Renal cortex interstitium (tissue), 15 donors: ENCODE results near the gene UBALD2. TPM values are rescaled to one million over a fixed set of nuclear protein-coding genes. Genes with fewer than 3 reads are reported as not detected.
"Not testable (repeated sequence)": the region's sequence is repeated elsewhere in the genome, so short reads cannot be mapped to it uniquely, and the experiment has no call there.

Experiments used
- DNase-seq, 11 donors: peaks; one replicate each; pipeline ENCODE4 v3.0.0-alpha.2; 2013; ENCODE audit warnings: low read depth in 9 of 11, low spot score in 4 of 11; ENCODE audit errors: extremely low read depth in 1 of 11
- long read RNA-seq, 16 experiments: transcript quantifications; one replicate each; lab custom pipeline, GENCODE V29; 2026
- polyA plus RNA-seq, 3 donors: library from polyadenylated mRNA; unstranded; fragments of 120-200 nt; gene quantifications; one replicate each; pipeline ENCODE4 v1.2.1, GENCODE V29; 2013; ENCODE audit not compliant: insufficient read length in 3 of 3

Gene UBALD2
- polyA plus RNA-seq: 10 to 100 TPM; 24.9 to 51.5 (median 41.0) TPM
- long read RNA-seq, donor 1, transcript UBALD2-203 (2 exons, 660 nt): minor isoform, 7 of 78 reads
- long read RNA-seq, donor 1, transcript UBALD2-201 (3 exons, 1,593 nt): major isoform, 38 of 78 reads
- long read RNA-seq, donor 1, partial matches to known transcripts: 33 of 78 reads
- long read RNA-seq, donor 1, other reads (novel, unspliced or antisense): 0 of 78 reads
- long read RNA-seq, donor 2, transcript UBALD2-203 (2 exons, 660 nt): minor isoform, 8 of 85 reads
- long read RNA-seq, donor 2, transcript UBALD2-201 (3 exons, 1,593 nt): major isoform, 44 of 85 reads
- long read RNA-seq, donor 2, partial matches to known transcripts: 33 of 85 reads
- long read RNA-seq, donor 2, other reads (novel, unspliced or antisense): 0 of 85 reads
- long read RNA-seq, donor 3, transcript UBALD2-201 (3 exons, 1,593 nt): major isoform, 45 of 46 reads
- long read RNA-seq, donor 3, partial matches to known transcripts: 0 of 46 reads
- long read RNA-seq, donor 3, other reads (novel, unspliced or antisense): 0 of 46 reads
- long read RNA-seq, donor 4, transcript UBALD2-201 (3 exons, 1,593 nt): major isoform, 28 of 31 reads
- long read RNA-seq, donor 4, partial matches to known transcripts: 0 of 31 reads
- long read RNA-seq, donor 4, other reads (novel, unspliced or antisense): 0 of 31 reads
- long read RNA-seq, donor 5: 0 reads
- long read RNA-seq, donor 6, transcript UBALD2-203 (2 exons, 660 nt): minor isoform, 5 of 77 reads
- long read RNA-seq, donor 6, transcript UBALD2-201 (3 exons, 1,593 nt): major isoform, 40 of 77 reads
- long read RNA-seq, donor 6, partial matches to known transcripts: 31 of 77 reads
- long read RNA-seq, donor 6, other reads (novel, unspliced or antisense): 0 of 77 reads
- long read RNA-seq, donor 7, transcript UBALD2-203 (2 exons, 660 nt): minor isoform, 6 of 61 reads
- long read RNA-seq, donor 7, transcript UBALD2-201 (3 exons, 1,593 nt): major isoform, 44 of 61 reads
- long read RNA-seq, donor 7, partial matches to known transcripts: 9 of 61 reads
- long read RNA-seq, donor 7, other reads (novel, unspliced or antisense): 0 of 61 reads
- long read RNA-seq, donor 8: 0 reads
- long read RNA-seq, donor 9, transcript UBALD2-201 (3 exons, 1,593 nt): major isoform, 36 of 38 reads
- long read RNA-seq, donor 9, partial matches to known transcripts: 0 of 38 reads
- long read RNA-seq, donor 9, other reads (novel, unspliced or antisense): 0 of 38 reads
- long read RNA-seq, donor 10, transcript UBALD2-201 (3 exons, 1,593 nt): major isoform, 50 of 60 reads
- long read RNA-seq, donor 10, partial matches to known transcripts: 6 of 60 reads
- long read RNA-seq, donor 10, other reads (novel, unspliced or antisense): 0 of 60 reads
- long read RNA-seq, donor 11, transcript UBALD2-201 (3 exons, 1,593 nt): major isoform, 27 of 30 reads
- long read RNA-seq, donor 11, partial matches to known transcripts: 0 of 30 reads
- long read RNA-seq, donor 11, other reads (novel, unspliced or antisense): 0 of 30 reads
- long read RNA-seq, donor 12, transcript UBALD2-201 (3 exons, 1,593 nt): major isoform, 24 of 39 reads
- long read RNA-seq, donor 12, partial matches to known transcripts: 11 of 39 reads
- long read RNA-seq, donor 12, other reads (novel, unspliced or antisense): 0 of 39 reads
- long read RNA-seq, donor 13: 0 reads
- long read RNA-seq, donor 14, transcript UBALD2-201 (3 exons, 1,593 nt): major isoform, 34 of 37 reads
- long read RNA-seq, donor 14, partial matches to known transcripts: 0 of 37 reads
- long read RNA-seq, donor 14, other reads (novel, unspliced or antisense): 0 of 37 reads
- long read RNA-seq, donor 15, transcript UBALD2-201 (3 exons, 1,593 nt): major isoform, 17 of 17 reads
- long read RNA-seq, donor 15, partial matches to known transcripts: 0 of 17 reads
- long read RNA-seq, donor 15, other reads (novel, unspliced or antisense): 0 of 17 reads
- long read RNA-seq, donor 16, transcript UBALD2-201 (3 exons, 1,593 nt): major isoform, 79 of 101 reads
- long read RNA-seq, donor 16, transcript UBALD2-203 (2 exons, 660 nt): minor isoform, 12 of 101 reads
- long read RNA-seq, donor 16, partial matches to known transcripts: 9 of 101 reads
- long read RNA-seq, donor 16, other reads (novel, unspliced or antisense): 0 of 101 reads

DNA sequence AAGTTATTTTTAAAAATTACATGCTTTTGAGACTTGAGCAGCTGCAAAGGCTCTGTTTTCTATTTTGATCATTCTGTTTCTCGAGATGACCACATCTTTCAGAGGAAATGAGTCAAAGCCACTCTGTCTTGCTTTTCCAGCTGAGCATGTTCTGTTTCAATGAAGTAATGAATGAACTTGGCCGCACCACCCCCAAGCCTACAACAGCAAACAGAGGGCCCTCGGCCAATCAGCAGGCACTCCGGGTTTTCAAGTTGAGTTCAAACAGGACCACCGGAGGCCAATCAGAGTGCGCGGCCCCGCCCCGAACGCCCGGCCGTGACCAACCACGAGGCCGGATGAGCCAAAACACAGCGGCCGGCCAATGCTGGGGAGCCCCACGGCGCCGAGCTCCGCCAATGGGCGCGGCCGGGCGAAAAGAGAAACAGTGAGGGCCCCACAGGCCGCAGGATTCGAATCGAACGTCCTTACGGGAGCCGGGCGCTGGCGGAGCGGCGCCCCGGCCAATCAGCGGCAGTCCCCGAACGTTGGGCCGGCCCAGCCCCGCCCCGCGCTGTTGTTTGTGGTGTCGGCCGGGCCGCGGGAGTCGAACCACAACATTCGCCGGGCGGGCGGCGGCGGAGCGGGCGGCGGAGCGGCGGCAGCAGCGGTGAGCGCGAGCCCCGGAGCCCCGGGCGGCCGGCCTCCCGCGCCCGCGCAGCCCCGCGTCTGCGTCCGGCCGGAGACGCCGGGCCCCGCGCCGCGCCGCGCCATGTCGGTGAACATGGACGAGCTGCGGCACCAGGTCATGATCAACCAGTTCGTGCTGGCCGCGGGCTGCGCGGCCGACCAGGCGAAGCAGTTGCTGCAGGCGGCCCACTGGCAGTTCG lies at the start of gene UBALD2:
TSS of gene UBALD2 (plus strand) at position 594 of the 869 bp plus-strand sequence. CDS start at position 752, 158 bp downstream.
- DNase-seq: peak; percentile 90 to 99 (median 97)

DNA sequence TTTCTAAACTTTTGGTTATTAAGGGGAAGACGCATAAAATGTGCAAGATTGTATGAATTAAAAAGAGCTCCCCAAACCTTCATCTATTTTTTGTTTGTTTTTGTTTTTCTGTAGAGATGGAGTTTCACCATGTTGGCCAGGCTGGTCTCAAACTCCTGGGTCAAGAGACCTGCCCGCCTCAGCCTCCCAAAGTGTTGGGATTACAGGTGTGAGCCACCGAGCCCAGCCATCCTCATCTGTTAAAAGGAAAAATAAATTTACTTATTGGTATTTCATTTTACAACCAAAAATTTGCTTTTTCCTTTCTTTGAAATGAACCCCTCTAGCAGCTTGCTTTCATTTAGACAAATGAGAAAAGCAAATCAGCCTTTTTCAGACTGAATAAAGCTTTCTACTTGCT lies 48.1 kb upstream of the UBALD2 start:
- DNase-seq: no peak

DNA sequence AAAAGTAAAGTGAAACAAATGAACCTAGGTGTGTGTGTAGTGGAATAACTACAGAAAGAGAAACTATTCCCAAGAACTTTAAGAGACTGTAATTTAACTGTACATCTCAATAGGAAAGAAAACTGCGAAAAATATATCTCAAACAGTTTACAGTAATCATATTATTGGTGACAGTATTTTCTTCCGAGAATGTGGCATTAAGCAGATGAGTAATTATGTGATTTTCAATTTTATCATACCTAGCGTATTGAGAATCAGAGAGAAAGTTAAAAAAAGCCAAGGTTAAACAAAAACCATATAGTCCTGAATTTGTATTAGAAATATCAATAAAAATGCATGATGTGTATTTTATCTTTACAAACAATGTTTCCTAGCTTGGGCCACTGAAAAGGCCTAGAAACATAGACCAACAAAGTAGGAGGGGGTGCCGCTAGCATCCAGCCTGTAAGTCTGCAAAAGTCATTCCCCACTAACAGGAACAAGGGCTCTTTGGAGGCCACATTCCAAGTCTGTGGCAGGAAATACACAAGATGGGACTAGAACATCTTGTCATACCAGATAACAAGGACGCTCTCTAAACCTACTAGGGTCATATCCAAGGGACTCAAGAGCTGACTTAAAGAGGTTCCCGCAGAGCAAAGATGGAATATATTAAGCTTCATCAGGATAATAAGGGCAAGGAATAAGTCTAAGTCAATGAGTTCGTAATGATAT lies 45.3 kb upstream of the UBALD2 start:
- no peak for DNase-seq

DNA sequence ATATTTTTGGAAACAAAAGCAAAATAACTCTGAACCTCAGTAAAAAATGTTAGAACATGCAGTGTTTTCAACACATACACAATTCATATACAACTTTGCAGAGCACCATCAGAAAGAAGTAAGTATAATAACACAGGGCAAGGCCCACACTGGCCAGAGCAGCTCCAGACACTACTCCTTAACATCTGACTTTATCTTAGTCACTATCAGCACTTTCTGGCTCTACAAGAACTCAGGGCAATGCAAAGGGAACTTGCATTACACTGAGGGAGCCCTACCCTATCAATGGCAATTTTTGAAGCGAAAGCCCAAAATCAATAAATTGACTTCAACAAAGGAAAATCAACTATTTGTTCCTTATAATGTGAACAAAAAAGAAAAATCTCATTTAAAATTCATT lies 41.3 kb upstream of the UBALD2 start:
- no peak for DNase-seq

DNA sequence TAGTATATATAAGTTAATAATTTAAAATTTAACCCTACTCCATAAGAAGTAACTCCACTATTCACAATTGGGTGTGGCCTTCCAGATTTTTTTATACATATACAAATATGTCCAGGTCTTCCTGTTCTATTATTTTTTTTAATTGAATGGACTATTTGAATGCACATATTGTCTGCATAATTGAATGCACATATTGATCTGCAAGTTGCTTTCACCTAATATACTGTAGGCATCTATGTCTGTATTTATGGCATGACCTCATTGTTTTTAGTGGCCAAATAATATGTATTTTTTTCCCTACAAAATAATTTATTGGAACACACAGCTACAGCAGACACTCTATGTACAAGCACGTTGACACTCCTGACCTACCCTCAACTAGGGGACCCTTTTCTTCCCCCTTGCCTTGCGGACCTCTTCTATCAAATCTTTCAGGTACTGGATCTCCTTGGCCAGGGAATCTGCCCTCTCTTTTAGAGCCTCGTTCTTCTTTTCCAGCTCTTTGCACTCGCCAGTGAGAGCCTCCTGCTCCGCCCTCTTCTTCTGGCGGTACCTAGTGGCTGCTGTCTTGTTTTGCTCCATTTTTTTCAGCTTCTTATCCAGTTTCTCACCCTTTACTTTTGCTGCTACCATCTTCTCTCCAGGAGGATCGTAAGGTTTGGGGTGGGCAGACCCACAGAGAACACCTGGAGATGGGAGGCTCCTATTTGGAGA lies 39.6 kb upstream of the UBALD2 start:
- not testable (repeated sequence) for DNase-seq

DNA sequence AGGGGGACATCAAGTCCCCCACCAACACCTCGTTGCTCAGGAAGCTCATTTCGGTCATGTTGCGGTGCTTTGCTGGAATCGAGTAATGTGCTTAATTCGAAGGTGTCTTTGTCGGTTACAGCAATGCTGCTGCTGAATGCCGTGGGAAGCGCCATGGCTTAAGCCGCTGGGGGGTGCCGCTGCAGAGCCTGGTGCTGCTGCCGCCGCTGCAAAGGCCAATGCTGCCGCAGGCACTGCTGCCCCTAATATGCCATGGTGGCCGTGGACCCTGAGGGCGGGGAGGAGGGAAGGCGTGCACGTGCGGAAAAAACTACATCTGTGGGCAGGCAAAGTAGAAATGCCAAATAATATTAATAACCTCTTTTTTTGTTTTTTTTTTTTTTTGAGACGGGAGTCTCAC lies 38.4 kb upstream of the UBALD2 start:
- not testable (repeated sequence) for DNase-seq

DNA sequence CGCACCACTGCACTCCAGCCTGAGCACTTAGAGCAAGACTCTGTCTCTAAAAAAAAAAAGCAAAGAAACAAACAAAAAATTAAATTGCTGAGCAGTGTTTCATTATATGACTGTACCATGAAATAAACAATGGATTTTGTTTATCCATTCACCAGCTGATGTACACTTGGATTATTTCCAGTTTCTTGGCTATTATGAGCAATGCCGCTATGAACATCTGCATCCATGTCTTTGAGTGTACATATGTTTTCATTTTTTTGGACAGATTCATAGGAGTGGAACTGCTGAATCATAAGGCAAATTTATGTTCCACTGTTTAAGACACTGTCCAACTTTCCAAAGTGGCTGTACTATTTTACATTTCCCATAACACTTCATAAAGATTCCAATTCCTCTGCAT lies 32.8 kb upstream of the UBALD2 start:
- no peak for DNase-seq

DNA sequence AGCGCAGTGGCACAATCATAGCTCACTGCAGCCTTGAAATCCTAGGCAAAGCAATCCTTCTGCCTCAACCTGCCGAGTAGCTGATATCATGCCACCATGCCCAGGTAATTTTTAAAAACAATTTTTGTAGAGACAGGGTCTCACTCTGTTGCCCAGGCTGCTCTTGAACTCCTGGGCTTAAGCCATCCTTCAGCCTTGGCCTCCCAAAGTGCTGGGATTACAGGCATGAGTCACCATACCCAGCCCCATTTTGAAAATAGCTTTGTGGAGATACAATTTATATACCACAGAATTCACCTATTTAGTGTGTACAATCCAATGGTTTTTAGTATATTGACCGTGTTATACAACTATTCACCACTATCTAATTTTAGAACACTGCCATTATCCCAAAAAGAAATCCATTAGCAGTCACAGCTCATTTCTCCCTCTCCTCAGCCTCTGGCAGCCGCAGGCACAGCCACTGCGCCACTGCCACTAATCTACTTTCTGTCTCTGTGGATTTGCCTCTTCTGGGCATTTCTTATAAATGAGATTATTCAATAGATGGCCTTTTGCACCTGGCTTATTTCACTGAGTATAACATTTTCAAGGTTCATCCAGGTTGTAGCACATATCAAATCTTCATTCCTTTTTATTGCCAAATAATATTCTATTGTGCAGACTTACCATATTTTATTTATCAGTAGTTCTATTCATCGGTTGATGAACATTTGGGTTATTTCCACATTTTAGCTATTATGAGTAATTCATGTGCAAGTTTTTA lies 31.4 kb upstream of the UBALD2 start:
- DNase-seq: no peak

DNA sequence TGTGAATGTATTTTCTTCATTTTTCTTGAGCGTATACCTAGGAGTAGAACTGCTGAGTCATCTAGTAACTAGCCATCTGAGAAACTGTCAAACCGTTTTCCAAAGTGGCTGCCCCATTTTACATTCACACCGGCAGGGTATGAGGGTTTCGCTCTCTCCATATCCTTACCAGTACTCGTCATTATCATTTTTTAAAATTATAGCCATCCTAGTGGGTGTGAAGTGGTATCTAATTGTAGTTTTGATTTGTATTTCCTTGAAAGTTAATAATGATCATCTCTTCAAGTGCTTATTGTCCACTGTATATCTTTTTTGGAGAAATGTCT lies 30.8 kb upstream of the UBALD2 start:
- DNase-seq: no peak

DNA sequence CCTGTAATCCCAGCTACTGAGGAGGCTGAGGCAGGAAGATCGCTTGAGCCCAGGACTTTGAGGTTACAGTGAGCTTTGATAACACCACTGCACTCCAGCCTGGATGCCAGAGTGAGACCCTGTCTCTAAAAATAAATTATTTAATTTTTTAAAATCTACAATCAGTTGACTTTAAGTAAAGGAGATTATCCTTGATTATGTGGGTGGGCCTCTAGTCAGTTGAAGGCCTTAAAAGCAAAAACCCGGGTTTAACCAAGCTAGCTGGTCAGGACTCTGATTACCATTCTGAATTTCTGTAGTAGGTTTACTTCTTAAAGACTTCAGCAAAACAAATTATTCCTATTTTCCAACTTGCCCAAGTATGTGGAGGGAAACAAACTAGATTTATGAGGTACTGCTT lies 29.3 kb upstream of the UBALD2 start:
- DNase-seq: no peak

DNA sequence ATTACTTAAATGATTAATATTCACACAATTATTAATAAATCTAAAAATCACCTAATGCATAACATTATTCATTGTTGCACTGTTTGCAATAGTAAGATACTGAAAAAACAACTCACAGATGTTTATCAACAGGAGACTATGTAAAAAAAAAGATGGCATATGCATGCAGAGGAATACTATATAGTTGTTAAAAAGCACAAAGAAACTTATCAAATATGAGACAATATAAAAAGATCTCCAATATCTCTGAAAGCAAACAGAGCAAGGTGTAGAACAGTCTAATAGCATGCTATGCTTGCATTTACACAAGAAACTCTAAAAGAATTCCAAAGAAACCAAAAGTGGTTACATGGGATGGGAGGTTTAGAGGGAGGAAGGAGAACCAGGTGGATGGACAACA lies 28.5 kb upstream of the UBALD2 start:
- no peak for DNase-seq

DNA sequence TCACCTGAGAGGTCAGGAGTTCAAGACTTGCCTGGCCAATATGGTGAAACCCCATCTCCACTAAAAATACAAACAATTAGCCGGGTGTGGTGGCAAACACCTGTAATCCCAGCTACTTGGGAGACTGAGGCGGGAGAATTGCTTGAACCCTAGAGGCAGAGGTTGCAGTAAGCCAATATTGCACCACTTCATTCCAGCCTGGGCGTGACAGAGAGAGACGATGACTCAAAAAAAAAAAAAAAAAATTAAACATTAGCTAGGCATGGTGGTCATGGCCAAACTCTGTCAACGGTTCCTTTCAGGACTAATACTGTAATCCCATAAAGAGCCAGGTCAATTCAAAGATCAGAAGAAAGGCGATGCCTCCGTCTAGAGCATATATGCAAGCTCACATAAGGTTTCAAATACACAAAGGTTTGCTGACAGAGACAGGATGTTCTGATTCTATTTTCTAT lies 27.3 kb upstream of the UBALD2 start:
- no peak for DNase-seq

DNA sequence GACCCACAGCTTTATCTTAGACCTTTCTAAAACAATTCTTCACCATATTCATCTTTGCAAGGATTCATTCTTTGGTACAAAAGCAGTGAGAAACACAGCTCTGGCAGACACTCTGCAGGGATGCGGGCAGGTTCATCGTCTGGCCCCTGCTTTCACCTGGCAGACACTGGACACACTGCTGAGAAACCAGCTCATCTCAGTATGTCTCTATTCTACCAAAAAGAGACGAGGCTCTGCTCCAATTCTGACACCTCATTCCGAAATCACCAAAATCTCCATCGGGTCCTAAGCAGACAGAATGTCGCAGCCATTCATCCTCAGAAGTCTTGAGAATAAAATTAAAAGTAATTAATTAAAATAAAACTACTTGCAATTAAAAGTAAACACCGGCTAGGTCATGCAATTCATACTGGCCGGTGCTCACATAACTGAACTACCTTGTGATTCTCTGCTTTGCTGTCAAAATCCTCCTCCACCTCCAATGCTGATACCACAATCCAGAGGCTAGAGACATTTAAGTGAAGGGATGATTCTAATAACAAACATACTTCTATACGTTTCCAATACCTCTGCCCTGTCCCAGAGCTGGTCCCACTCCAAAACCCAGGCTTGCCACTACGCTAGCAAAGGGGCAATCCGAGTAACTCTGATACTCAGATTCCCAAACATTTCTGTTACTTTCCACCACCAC lies 26.2 kb upstream of the UBALD2 start:
- no peak for DNase-seq
